H9 (cell line): Measurements from ENCODE around the gene DBI. TPM values are rescaled to one million over a fixed set of nuclear protein-coding genes. Genes with fewer than 3 reads are reported as not detected.

ENCODE experiments used
- DNase-seq: peaks from one replicate; pipeline ENCODE4 v3.0.0-alpha.2; 2017
- H2AFZ ChIP-seq: one replicate; pipeline ENCODE4 v1.6.1; 2013; ENCODE audit warnings: mild to moderate bottlenecking, low read length, control low read depth, moderate library complexity
- H2AK5ac ChIP-seq: 2 replicates; pipeline ENCODE4 v1.6.1; 2013; ENCODE audit warnings: low read length, control low read depth, mixed read lengths; ENCODE audit not compliant: insufficient read length
- H2BK120ac ChIP-seq: one replicate; pipeline ENCODE4 v1.6.1; 2013; ENCODE audit warnings: low read depth, mild to moderate bottlenecking, low read length, control low read depth, inconsistent platforms; ENCODE audit not compliant: poor library complexity, severe bottlenecking
- H2BK12ac ChIP-seq: 2 replicates; pipeline ENCODE4 v1.6.1; 2013; ENCODE audit warnings: low read length, control low read depth, mixed read lengths, low read depth; ENCODE audit not compliant: insufficient read length
- H2BK15ac ChIP-seq: 2 replicates; pipeline ENCODE4 v1.6.1; 2013; ENCODE audit warnings: low read depth, low read length, control low read depth
- H2BK20ac ChIP-seq: one replicate; pipeline ENCODE4 v1.6.1; 2013; ENCODE audit warnings: low read depth, mild to moderate bottlenecking, low read length, control low read depth, inconsistent platforms; ENCODE audit not compliant: poor library complexity, severe bottlenecking
- H2BK5ac ChIP-seq: 2 replicates; pipeline ENCODE4 v1.6.1; 2013; ENCODE audit warnings: low read length, control low read depth, mixed read lengths; ENCODE audit not compliant: insufficient read length
- H3K14ac ChIP-seq: 2 replicates; pipeline ENCODE4 v1.6.1; 2013; ENCODE audit warnings: low read length, control low read depth; ENCODE audit not compliant: insufficient read depth
- H3K18ac ChIP-seq: 2 replicates; pipeline ENCODE4 v1.6.1; 2013; ENCODE audit warnings: low read depth, mild to moderate bottlenecking, mixed read lengths, low read length, control low read depth; ENCODE audit not compliant: insufficient read length
- H3K23ac ChIP-seq: 2 replicates; pipeline ENCODE4 v1.6.1; 2013; ENCODE audit warnings: low read length, control low read depth, mixed read lengths, low read depth; ENCODE audit not compliant: insufficient read length
- H3K23me2 ChIP-seq: 2 replicates; pipeline ENCODE4 v1.6.1; 2013; ENCODE audit warnings: low read depth, mild to moderate bottlenecking, mixed read lengths, low read length, control low read depth; ENCODE audit not compliant: insufficient read length, poor library complexity, severe bottlenecking
- H3K27ac ChIP-seq: 2 replicates; pipeline ENCODE4 v1.5.1; 2013; ENCODE audit warnings: low read length, control low read depth, mixed read lengths, low read depth; ENCODE audit not compliant: insufficient read length
- H3K27me3 ChIP-seq: 2 replicates; pipeline ENCODE4 v1.6.1; 2013; ENCODE audit warnings: low read length, control low read depth, inconsistent platforms; ENCODE audit not compliant: insufficient read depth
- H3K4ac ChIP-seq: 2 replicates; pipeline ENCODE4 v1.6.1; 2013; ENCODE audit warnings: low read depth, mild to moderate bottlenecking, control low read depth, inconsistent platforms, low read length, moderate library complexity
- H3K4me1 ChIP-seq: 2 replicates; pipeline ENCODE4 v1.6.1; 2013; ENCODE audit warnings: low read length, control low read depth, inconsistent platforms; ENCODE audit not compliant: insufficient read depth
- H3K4me2 ChIP-seq: 2 replicates; pipeline ENCODE4 v1.6.1; 2013; ENCODE audit warnings: low read length, control low read depth, mixed read lengths; ENCODE audit not compliant: insufficient read length, insufficient read depth
- H3K56ac ChIP-seq: 2 replicates; pipeline ENCODE4 v1.6.1; 2013; ENCODE audit warnings: low read depth, mild to moderate bottlenecking, mixed read lengths, low read length, control low read depth; ENCODE audit not compliant: insufficient read length
- H3K79me1 ChIP-seq: 2 replicates; pipeline ENCODE4 v1.6.1; 2013; ENCODE audit warnings: low read depth, mild to moderate bottlenecking, moderate library complexity, low read length, control low read depth, inconsistent platforms; ENCODE audit not compliant: insufficient read depth, poor library complexity, severe bottlenecking
- H3K79me2 ChIP-seq: 2 replicates; pipeline ENCODE4 v1.6.1; 2013; ENCODE audit warnings: low read length, control low read depth, inconsistent platforms; ENCODE audit not compliant: insufficient read depth
- H3K9ac ChIP-seq: 2 replicates; pipeline ENCODE4 v1.6.1; 2013; ENCODE audit warnings: low read length, control low read depth, mixed read lengths; ENCODE audit not compliant: insufficient read length; ENCODE audit errors: extremely low read depth
- H3K9me3 ChIP-seq: one replicate; pipeline ENCODE4 v1.6.1; 2013; ENCODE audit warnings: low read depth, low read length, inconsistent platforms; ENCODE audit not compliant: control insufficient read depth
- H3T11ph ChIP-seq: one replicate; pipeline ENCODE4 v1.6.1; 2013; ENCODE audit warnings: mild to moderate bottlenecking, low read length, control low read depth, inconsistent platforms
- H4K20me1 ChIP-seq: one replicate; pipeline ENCODE4 v1.6.1; 2013; ENCODE audit not compliant: control insufficient read depth, insufficient read length, insufficient read depth
- H4K5ac ChIP-seq: 2 replicates; pipeline ENCODE4 v1.6.1; 2013; ENCODE audit warnings: low read depth, mild to moderate bottlenecking, mixed read lengths, low read length, control low read depth; ENCODE audit not compliant: insufficient read length
- H4K8ac ChIP-seq: replicated peaks from 2 replicates; pipeline ENCODE4 v1.6.1; 2013; ENCODE audit warnings: low read length, control low read depth, mixed read lengths, low read depth; ENCODE audit not compliant: insufficient read length
- H4K91ac ChIP-seq: 2 replicates; pipeline ENCODE4 v1.6.1; 2013; ENCODE audit warnings: low read depth, mild to moderate bottlenecking, moderate library complexity, mixed read lengths, low read length, control low read depth; ENCODE audit not compliant: insufficient read length
- H3K27ac Mint-ChIP-seq, 3 experiments: 2 replicates in 2 of 3; 3 replicates in 1 of 3; pipeline ENCODE4 v1.8.0; 2020 to 2021; ENCODE audit warnings: mixed read lengths in 3 of 3, mild to moderate bottlenecking in 1 of 3, moderate library complexity in 1 of 3
- H3K27me3 Mint-ChIP-seq: 2 replicates; pipeline ENCODE4 v1.8.0; 2021; ENCODE audit warnings: low read depth, mild to moderate bottlenecking, moderate library complexity, mixed read lengths
- H3K36me3 Mint-ChIP-seq, 3 experiments: 2 replicates in 2 of 3; 3 replicates in 1 of 3; pipeline ENCODE4 v1.8.0; 2020 to 2021; ENCODE audit warnings: low read depth in 3 of 3, mixed read lengths in 3 of 3; ENCODE audit not compliant: insufficient read depth in 1 of 3
- H3K4me1 Mint-ChIP-seq, 2 experiments: 2 replicates each; pipeline ENCODE4 v1.8.0; 2020; ENCODE audit warnings: mixed read lengths in 2 of 2
- H3K4me3 Mint-ChIP-seq, 2 experiments: 2 replicates in 1 of 2; 3 replicates in 1 of 2; pipeline ENCODE4 v1.8.0; 2020 to 2021; ENCODE audit warnings: mild to moderate bottlenecking in 2 of 2, mixed read lengths in 2 of 2, moderate library complexity in 1 of 2
- H3K9me3 Mint-ChIP-seq, 2 experiments: 2 replicates in 1 of 2; 3 replicates in 1 of 2; pipeline ENCODE4 v1.8.0; 2020; ENCODE audit warnings: mild to moderate bottlenecking in 2 of 2, mixed read lengths in 2 of 2, moderate library complexity in 1 of 2
- CTCF ChIP-seq: fragments of 200-600 bp; sonication (generic); conservative IDR thresholded peaks from 3 replicates; pipeline ENCODE4 v1.8.0; 2021; ENCODE audit warnings: antibody characterized with exemption, mild to moderate bottlenecking
- WGBS: extraction: QIAGEN DNeasy Blood & Tissue Kit; methylation state at CpG from one replicate; pipeline ENCODE4 v1.1.7; 2013; ENCODE audit warnings: missing lambda C conversion rate, low lambda C conversion rate, mixed read lengths; ENCODE audit not compliant: insufficient read length; ENCODE audit errors: extremely low coverage; 5-methylcytosine and 5-hydroxymethylcytosine counted together
- total RNA-seq: library from RNA; stranded (reverse); gene quantifications from 2 replicates; pipeline ENCODE4 v1.2.1, GENCODE V29; 2021

DBI gene
- total RNA-seq, 1 experiment from 2014 or later: 127 TPM

- TF ChIP-seq CTCF: no peak
- Histone ChIP-seq H3T11ph (no peak overlapping the region), H4K8ac (no peak overlapping the region), H3K9me3 (no peaks in the 10 kb centered on the region), H3K79me1 (no peaks in the 10 kb centered on the region), H2BK20ac (no peak overlapping the region), H2AFZ (no peak overlapping the region), H2BK15ac (no peak overlapping the region), H3K4me1 (no peaks in the 10 kb centered on the region), H3K18ac (no peak overlapping the region), H3K9ac (no peak overlapping the region), H2BK5ac (no peak overlapping the region), H3K4me2 (no peak overlapping the region), H2AK5ac (no peak overlapping the region), H3K79me2 (no peaks in the 10 kb centered on the region), H2BK120ac (no peak overlapping the region), H4K5ac (no peak overlapping the region), H3K56ac (no peak overlapping the region), H2BK12ac (no peak overlapping the region), H3K4ac (no peak overlapping the region), H3K23me2 (no peaks in the 10 kb centered on the region), H4K20me1 (no peaks in the 10 kb centered on the region), H4K91ac (no peak overlapping the region), H3K27me3 (no peaks in the 10 kb centered on the region), H3K14ac (no peak overlapping the region), H3K27ac (no peak overlapping the region), H3K23ac (no peak overlapping the region)
- H3K27ac Mint-ChIP-seq: peak overlapping the region in 2 of 3 experiments; percentile 50 to 74; a peak in 3 of 7 replicates
- H3K27me3 Mint-ChIP-seq: no peaks in the 10 kb centered on the region; the same call in 1 of the 2 replicates
- no peak overlapping the region for H3K4me3 Mint-ChIP-seq
- peaks cover 3 to 7% of the 10 kb centered on the region in 2 experiments for H3K4me1 Mint-ChIP-seq
- DNase-seq: no peak
- no peaks in the 10 kb centered on the region for H3K36me3 Mint-ChIP-seq
- WGBS: no CpG with 5 or more reads among the region's 8 CpGs
- no peaks in the 10 kb centered on the region for H3K9me3 Mint-ChIP-seq
These were observed 43.3 kb upstream of the DBI start for GRCh38 chr2:119323459-119323858.
